Activated CD4-positive, CD25-positive, alpha-beta regulatory T cell (primary cell): ENCODE results near the gene PTPRM.

Source experiments
- DNase-seq, 4 experiments: peaks; one replicate each; lab custom pipeline; 2025; lab: John Stamatoyannopoulos, UW

Gene PTPRM

DNA sequence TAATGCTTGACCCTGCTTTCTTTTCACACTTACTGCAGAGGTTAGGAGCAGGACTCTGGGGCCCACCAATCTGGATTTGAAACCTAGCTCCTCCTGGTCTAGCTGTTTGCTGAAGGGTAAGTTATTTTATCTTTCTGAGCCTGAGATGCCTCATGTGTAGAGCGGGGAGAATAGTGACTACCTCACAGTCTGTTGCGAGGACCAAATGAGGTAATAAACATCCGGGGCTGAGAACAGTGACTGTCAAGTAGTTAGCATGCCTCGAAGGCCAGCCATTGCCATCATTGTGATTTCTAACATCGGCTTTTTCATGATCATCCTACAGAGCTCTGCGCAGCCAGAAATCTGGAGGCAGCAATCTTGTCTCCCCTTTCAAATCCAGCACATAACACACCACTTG, 32.9 kb downstream of the PTPRM start:
- DNase-seq, result no peak

DNA sequence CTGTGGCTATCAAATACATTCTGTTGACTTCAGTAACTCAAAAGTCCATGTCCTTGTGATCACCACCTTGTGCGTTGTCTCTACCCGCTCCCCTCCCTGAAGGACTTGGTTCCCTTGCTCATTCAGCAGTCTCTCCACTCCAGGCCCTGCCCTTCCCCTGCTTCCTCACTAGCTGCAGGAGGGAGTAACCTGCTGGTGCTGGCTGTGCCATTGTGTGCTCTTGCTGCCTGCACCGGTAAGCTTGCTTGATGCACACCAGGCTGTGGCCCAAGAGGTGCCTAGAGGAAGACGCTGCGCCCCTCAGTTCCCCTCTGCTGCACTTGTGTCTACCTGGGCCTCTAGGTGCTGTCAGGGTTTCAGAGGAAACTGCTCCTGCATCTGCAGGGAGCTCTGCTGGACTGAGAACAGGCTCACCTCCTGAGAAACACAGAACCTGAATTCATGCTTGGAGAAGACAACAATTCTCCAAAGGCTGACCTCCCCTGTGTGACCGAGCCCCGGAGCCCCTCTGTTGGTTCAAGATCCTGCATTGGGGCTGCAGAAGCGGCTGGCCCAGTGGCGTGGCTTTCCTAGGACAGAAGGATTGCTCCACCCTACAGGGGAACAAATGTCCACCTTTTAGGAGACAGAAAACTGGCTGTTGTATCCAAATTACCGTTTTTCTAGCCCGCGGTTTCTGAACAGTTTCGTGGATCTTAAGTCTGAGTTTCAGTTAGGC, 33.6 kb downstream of the PTPRM start:
- no peak for DNase-seq

DNA sequence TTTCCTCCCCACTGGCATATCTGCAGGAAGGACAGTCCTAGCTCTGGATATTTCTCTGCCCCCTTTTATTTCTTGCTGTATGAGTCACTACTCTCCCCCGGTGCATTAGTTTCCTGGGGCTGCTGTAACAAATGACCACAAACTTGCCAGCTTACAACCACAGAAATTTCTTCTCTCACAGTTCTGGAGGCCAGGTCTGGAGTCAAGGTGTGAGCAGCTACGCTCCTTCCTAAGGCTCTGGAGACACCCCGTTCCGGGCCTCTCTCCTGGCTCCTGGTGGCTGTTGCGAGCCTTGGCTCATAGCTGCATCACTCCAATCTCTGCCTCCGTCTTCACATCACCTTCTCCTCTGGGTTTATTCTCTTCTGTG, 34.1 kb downstream of the PTPRM start:
- no peak for DNase-seq

DNA sequence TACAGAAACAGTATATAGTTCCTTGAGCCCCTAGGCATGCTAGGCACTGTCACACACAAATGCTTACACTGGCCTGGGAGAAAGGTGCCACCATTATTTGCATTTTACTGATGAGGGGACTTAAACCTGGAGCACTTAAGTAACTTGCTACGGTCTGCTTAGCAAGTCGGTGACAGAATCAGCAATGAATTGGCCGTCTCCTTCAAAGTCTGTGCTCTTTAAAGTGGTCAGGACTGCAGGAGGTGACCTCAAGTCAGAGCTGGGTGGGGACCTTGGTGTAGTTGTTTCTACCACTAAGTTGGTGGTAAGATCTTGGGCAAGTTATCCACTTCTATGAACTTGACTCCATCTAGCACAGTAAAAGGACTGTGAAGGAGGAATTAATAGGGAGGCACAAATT, 34.8 kb downstream of the PTPRM start:
- no peak for DNase-seq

DNA sequence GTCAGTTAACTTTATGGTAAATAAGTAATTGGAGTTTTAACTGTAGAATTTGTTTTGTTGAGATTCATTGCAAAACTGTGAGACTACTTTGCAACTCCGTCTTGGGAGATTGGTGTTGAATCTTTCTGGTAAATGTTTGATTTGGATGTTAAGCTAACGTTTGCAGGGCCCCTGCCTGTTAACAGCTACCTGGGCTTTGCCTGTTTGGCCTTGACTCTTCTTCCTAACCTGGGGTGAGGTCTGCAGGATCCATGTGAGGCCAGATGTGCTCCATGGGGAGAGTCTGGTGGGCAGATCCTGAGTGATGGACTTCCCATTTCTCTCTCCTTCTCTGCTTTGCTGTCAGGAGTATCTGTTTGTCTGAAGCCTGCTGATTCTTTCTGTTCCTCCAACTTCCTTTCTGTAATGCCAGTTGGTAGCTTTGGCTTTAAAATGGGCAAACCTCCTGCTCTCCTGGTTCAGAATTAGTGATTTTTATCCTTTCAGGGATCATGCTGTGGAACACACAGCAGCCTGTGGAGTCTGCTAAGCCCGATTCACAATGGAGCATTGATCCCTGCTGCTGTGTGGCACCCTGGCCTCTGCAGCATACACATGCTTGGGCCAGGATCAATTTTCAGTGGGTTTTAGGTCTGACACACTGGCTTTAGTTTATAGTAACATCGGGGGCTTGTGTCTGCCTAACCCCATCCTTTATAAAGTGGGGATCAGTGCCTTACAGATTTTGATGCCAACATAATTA, 36.3 kb downstream of the PTPRM start:
- DNase-seq, result no peak

DNA sequence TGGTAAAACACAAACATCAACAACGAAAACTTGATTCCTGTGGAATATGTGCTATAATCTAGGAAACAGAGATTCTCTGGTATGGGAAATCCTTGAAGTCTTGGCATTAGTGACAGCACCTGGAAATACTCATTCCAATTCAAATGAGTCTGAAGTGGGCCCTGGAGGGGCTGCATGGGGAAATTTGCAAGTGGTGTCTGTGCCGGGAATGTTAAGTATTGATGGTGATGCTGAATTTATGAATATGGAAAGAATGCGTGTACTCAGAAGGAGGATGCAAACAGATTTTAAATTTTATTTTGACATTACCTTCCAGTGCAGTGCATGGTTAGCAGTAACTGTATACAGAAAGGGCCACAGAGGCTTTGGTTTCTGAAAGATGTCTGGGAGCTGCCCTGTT, 37.2 kb downstream of the PTPRM start:
- no peak for DNase-seq

DNA sequence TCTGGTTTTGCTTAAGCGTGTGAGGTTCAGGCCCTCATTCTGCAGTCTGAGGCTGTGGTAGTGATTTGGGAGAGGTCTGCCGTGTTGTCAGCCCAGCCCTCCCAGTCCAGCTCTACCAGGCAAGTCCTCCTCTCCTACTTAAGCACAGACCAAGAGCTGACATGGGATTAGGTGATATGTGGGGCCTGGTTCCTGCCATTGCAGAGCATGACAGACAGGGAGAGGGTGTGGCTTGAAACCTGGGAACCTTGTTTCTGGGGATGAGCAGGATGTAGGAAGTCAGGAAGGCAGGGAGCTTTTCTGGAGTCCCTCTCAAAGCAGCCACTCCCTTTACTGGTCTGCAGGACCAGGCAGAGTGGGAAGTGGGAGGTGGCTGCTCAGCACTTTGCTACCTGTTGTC, 38.6 kb downstream of the PTPRM start:
- DNase-seq, result no peak

DNA sequence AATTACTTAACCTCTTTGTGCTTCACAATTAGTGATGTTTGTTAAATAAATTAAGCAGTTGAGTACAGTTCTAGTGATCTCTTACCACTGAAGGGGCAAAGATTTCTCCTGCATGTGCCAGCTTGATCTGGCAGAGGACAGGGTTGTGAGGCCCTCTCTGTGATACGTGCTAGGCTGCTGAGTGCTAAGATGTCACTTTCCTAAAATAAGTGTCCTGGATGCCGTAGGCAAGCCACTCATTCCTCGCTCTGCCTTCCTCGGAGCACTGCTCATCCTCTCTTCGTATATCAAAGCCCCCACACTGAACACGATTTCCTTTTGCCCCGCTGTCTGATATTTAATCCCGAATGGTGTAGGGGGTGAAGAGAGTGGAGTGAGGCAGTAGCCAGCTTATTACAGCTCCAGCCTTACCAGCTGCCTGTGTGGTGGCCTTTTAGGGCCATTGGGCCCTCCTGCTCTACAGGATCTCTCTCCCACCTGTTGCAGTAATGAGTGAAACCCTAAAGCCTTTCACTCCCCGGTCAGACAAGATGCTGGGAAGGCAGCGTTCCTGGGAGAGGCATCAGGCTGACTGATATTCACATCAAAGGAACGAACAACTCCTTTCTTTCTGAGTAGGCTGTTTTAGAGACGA, 40.5 kb downstream of the PTPRM start:
- no peak for DNase-seq

DNA sequence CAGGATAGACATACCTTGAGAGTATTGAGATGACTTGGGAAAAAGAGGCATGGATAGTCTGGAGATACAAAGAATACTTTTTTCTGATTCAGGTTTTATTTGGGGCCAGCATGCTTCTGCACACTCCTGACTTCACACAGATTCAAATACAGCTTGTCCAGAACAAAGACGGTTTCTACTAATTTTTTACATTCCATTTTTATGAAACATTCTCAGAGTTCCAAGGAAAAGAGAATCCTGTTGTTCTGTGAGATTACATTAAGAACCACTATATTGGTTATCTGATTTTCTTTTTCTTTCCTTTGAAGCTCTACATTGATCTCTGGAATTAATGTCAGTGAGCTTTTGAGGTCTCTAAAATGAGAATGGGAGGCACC, 41.0 kb downstream of the PTPRM start:
- no peak for DNase-seq

DNA sequence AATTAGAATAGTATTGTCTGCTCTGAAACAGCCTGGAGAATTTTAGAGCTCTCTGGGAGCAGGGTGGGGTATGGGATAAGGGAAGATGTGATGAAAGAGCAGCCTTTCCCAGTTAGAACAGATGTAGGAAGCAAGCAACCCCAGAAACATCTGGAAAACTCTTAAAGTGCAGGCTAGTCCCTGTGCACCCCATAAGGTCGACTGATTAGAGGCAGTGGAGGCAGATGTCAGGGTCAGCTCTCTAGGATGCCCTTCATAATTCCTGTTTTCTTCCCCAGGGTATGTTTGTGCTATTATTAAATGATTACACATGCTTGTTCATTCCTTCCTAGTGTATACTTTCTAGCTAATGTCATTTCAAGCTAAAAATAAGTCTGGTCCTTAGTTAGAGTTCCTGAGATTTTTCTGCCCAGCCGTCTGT, 41.7 kb downstream of the PTPRM start:
- no peak for DNase-seq

DNA sequence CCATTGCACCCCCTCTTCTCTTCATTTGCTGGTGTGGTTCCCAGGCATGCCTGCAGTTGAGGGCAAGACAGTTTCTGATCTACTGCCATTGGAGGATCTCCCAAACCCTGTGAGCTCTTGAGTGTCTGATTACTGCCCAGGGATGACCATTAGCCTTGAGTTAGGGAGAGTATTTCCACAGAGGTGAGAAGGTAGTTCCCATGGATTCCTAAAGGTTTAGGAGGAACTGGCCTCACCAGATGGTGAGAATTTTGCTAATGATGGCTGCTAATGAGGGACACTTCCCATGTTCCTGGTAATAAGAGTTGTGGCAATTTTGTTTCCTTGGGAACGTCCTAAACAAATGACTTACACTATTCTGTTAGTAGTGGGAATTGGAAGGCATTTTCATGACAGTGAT, 42.5 kb downstream of the PTPRM start:
- no peak for DNase-seq

DNA sequence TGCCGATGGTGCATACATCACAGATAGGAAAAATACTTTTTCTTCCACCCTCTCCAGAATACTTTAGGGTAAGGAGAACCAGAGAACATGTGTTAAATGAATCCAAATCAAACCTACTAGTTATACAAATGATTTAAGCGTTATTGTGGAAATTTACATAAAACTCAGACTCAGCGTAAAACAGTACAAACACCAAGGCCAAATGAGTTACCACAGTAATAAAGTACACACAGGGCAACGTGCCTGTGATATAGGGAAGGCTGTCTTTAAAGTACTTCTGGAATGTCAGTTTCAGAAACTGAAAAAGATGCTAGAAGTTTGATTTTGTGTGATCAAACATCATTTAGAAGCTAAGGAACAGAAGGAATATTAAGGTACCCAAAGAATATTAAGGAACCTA, 46.9 kb downstream of the PTPRM start:
- DNase-seq, result no peak

DNA sequence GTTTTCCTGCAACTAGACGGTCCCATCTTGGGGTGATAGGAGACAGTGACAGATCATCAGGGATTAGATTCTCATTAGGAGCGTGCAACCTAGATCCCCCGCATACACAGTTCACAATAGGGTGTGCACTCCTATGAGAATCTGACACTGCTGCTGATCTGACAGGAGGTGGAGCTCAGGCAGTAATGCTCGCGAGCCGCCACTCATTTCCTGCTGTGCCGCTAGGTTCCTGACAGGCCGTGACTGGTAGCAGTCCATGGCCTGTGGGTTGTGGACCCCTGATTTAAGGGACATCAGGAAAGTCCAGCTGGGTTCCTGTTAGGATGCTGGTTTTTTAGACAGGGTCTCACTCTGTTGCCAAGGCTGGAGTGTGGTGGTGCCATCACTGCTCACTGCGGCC, 48.7 kb downstream of the PTPRM start:
- DNase-seq, result no peak

DNA sequence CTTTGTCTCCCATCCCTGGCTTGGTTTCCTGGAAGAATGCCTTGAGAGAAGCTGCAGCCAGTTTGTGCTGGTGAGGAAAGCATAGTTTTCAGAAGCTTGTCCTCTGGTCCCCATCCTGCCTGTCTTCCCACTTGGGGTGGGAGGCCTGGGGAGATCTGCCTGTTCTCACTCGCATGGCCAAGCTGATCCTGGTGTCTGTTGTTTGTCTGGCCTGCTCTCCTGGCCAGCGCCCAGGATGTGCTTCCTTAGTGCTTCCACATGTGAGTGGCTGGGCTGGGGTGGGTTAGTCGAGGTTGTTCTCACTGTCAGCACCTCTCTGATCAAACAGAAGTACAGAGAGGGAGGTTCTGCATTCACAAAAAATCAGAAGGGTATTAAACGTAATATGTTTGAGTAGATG, 49.5 kb downstream of the PTPRM start:
- DNase-seq, result no peak

DNA sequence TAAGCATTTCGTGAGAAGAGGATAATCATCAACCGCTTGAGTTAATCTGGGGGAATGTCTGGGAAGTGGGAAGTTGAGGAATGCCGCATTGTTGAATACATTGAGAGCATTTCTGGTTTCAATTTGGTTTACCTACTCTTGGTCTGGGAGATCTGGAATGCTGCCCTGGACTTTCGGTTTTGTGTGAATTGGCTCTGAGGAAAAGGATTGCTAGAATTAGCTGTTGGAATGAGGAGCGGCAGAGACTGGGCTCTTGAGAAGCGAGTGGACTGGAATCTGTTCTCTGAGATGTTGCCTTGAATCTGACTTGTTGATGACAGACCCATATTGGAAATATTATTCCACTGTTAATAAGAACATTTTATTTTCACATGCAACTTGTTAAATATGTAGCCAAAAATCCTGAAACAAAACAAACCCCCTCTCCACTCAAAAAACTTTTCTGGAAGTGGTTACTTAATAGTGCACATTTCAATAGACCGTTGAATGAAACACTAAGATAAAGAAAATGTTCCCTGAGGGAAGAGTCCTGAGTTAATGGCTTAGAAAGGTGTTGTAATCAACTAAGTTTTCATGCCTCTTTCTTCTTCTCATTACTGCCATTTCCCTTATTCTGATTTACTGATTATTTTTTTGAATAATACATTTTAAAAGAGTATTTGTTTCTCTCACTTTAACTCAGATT, 50.8 kb downstream of the PTPRM start:
- DNase-seq, result no peak

DNA sequence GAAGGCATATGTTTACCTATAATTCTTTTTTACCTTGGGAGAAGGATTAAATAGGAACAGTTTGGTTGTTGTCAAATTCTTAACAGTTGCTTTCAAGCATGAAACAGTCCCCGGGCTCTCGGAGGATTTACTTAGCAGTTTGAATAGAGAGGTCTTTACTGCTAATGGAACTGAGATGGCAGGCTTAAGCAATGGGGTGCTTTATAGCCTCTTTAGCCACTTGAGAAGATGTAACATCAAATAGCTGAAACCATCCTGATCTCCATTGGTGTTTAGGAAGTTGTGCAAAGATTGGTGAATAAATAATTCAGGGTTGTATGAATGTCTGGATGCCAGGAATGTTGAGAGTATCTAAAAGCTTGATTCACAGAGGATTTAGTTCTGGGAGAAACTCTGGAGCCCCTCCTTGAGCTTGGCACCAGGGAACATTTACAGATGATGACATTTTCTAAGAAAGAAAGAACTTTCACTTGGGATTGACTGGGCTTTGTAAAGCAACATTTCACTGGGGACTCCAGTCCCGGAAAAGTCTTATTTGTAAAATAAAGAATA, 51.9 kb downstream of the PTPRM start:
- DNase-seq, result no peak

DNA sequence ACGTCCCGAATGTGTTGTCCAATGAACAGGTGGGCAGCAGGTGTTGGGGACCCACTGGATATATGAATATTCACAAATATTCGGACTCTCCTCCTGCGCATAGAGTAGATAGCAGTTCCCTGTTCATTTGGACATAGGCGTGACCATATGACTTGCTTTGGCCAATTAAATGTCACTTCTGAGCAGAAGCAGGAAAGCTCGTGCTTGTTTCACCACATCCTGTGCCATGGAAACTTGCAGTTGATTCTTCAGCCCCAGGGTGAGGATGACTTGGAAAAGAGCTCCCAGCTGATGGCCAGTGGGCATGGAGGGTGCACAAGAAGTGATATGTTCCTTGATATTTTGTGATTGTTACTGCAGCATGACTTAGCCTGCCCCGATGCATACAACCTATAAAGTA, 52.6 kb downstream of the PTPRM start:
- DNase-seq, result no peak

DNA sequence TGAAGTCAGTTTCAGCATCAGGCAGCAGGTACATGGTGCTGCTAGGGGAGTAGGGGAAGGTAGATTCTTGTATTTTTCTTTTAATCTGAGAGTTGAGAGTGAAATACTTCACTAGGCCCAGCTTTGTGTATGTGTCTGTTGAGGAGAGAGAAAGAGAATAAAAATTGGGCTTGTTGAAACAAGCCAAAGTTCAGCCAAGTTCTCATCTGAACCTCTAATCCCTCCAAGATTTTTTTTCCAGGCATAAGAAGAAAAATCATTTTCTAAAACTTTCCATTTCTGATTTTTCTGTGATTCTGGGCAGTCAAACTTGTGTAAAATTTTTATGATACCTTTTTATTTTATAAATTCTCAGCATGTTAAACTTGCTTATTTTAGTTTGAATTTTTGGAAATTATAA, 55.6 kb downstream of the PTPRM start:
- DNase-seq, result no peak

DNA sequence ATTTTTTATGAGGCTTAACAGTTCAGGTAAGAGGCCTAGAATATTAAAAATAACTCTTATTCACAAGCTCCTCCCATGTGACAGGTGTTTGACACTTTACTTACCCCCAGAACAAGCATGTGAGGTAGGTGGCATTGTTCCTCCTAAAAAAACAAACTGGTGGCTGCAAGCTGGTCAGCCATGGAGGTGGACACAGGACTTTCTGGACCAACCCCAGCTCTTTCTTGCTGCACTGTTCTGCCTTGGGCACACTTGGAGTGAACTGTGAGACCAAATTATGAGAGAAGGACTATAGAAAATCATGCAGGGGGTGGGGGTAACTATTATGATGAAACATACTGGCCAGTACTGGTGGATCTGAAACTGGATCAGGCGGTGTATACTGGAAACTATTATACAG, 56.6 kb downstream of the PTPRM start:
- DNase-seq, result no peak

DNA sequence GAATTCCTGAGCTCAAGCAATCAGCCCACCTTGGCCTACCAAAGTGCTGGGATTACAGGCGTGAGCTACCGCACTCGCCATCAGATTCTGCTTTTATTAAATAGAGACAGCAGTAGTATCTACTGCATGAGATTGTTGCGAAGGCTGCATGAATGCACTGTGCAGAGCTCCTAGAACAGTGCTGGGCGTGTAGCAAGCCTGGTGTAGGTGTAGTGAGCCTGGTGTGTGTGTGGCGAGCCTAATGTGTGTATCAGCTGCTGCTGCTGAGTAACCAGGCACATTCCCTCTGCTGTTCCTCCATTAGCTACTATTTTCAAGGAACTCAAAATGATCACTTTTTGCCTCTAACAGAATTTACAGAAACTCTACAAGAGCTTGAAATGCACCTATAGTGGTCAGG, 57.6 kb downstream of the PTPRM start:
- no peak for DNase-seq

DNA sequence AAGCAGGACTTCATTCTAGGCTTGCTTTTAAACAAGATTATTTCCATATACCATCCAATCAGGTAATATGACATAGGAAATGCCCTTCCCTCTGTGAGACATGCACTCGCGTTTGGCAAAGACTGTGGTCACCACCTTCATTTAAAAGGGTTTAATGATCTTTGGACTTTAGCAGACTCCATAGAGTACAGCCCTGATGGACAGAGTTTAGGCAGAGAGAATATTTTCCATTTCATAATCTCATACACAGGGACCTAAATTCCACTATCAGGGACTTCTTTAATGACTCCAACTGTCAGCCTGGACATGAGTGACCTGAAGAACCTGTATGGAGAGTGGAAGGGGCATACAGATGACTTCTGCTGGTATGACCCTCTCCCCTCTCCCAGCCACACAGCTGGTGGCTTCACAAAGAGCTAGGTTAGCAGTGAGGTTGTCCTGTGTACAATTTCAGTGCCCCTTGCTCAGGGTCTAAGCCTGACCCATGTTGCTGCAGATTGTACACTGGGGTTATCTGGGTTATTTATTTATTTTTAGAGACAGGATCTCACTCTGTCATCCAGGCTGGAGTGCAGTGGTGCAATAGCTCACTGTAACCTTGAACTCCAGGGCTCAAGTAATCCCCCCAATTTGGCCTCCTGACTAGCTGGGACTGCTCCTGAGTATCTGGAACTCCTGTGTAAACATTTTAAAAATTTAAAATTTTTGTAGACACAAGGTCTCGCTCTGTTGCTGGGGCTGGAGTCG, 59.2 kb downstream of the PTPRM start:
- DNase-seq, result no peak

DNA sequence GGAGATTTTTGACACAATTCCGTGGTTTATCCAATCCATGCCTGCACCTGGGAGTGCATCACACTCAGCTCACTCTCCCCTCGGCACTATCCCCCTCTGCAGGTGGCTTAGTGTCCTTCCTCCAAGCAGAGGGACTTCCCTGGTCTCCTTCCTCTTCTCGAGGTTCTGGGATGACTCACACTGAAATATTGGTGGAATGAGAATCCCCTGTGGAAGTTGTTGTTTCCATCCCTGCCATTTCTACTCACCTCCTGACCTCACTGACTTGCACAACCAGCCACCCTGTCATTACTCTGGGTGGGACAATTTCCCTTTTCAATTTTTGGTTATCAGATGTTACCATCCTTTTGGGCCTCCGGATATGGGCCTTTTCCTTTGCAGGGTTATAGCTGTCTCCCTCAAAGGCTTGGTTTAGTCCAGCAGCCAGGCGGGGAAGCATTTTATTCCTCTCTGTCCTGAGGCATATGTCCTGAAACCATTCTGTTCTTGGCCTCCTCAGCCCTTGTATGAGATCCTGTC, 59.9 kb downstream of the PTPRM start:
- DNase-seq, result no peak
